Loucy (cell line): ENCODE results near the gene CELF5.

Source experiments
- EZH2phosphoT487 ChIP-seq: fragments of 200-600 bp; IDR thresholded peaks from 2 replicates; pipeline ENCODE4 v1.6.1; 2018; ENCODE audit warnings: antibody characterized with exemption, mild to moderate bottlenecking, moderate library complexity, borderline replicate concordance
- TF ChIP-seq, protein P1 (sequence below): fragments of 200-600 bp; sonication (generic); conservative IDR thresholded peaks from 2 replicates; pipeline ENCODE4 v1.5.1; 2014; ENCODE audit warnings: mild to moderate bottlenecking, antibody characterized with exemption, low read length

DNA sequence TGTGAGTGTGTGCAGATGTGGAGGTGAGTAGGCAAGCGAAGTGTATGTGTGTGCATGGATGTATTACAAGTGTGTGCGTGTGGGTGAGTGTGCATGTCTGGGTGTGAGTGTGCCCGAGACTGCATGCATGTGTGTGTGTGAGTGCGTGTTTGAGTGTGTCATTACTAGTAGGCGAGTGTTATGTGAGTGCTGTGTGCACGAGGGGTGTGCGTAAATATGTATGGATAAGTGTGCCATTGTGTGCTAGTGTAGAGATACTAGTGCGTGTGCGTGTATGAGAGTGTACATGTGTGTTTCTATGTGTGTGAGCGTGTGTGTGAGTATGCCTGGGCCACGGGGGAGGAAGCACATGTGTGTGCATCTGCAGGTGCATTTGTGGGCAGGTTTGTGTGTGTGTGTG, 53.8 kb downstream of the CELF5 start:
- TF ChIP-seq, protein P1, sequence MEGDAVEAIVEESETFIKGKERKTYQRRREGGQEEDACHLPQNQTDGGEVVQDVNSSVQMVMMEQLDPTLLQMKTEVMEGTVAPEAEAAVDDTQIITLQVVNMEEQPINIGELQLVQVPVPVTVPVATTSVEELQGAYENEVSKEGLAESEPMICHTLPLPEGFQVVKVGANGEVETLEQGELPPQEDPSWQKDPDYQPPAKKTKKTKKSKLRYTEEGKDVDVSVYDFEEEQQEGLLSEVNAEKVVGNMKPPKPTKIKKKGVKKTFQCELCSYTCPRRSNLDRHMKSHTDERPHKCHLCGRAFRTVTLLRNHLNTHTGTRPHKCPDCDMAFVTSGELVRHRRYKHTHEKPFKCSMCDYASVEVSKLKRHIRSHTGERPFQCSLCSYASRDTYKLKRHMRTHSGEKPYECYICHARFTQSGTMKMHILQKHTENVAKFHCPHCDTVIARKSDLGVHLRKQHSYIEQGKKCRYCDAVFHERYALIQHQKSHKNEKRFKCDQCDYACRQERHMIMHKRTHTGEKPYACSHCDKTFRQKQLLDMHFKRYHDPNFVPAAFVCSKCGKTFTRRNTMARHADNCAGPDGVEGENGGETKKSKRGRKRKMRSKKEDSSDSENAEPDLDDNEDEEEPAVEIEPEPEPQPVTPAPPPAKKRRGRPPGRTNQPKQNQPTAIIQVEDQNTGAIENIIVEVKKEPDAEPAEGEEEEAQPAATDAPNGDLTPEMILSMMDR: no peak
- no peak for TF ChIP-seq EZH2phosphoT487
